ENCODE measurements around the gene HIVEP1. TPM values are rescaled to one million over a fixed set of nuclear protein-coding genes. Genes with fewer than 3 reads are reported as not detected.

The HIVEP1 gene
- total RNA-seq, 1 donor from 2014 or later, result 21.5 TPM

- H3K4me1 Mint-ChIP-seq, result peaks cover 17% of the 10 kb centered on the region
- no peak overlapping the region for H3K27ac Mint-ChIP-seq (ENCODE audit: unreplicated experiment)
- no peak overlapping the region for H3K4me3 Mint-ChIP-seq
- TF ChIP-seq, protein P1, sequence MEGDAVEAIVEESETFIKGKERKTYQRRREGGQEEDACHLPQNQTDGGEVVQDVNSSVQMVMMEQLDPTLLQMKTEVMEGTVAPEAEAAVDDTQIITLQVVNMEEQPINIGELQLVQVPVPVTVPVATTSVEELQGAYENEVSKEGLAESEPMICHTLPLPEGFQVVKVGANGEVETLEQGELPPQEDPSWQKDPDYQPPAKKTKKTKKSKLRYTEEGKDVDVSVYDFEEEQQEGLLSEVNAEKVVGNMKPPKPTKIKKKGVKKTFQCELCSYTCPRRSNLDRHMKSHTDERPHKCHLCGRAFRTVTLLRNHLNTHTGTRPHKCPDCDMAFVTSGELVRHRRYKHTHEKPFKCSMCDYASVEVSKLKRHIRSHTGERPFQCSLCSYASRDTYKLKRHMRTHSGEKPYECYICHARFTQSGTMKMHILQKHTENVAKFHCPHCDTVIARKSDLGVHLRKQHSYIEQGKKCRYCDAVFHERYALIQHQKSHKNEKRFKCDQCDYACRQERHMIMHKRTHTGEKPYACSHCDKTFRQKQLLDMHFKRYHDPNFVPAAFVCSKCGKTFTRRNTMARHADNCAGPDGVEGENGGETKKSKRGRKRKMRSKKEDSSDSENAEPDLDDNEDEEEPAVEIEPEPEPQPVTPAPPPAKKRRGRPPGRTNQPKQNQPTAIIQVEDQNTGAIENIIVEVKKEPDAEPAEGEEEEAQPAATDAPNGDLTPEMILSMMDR (conservative IDR thresholded peaks at IDR 0.05), result no peak
- H3K27me3 Mint-ChIP-seq (ENCODE audit: low read depth), result no peaks in the 10 kb centered on the region
- peaks cover 5% of the 10 kb centered on the region for H3K9me3 Mint-ChIP-seq
- no peak for DNase-seq (ENCODE audit: low read depth, low spot score)
- H3K36me3 Mint-ChIP-seq (ENCODE audit: low read depth), result peaks cover 55% of the 10 kb centered on the region
Observed at GRCh38 chr6:12118607-12119006, 106.5 kb downstream of the HIVEP1 start.

DNA sequence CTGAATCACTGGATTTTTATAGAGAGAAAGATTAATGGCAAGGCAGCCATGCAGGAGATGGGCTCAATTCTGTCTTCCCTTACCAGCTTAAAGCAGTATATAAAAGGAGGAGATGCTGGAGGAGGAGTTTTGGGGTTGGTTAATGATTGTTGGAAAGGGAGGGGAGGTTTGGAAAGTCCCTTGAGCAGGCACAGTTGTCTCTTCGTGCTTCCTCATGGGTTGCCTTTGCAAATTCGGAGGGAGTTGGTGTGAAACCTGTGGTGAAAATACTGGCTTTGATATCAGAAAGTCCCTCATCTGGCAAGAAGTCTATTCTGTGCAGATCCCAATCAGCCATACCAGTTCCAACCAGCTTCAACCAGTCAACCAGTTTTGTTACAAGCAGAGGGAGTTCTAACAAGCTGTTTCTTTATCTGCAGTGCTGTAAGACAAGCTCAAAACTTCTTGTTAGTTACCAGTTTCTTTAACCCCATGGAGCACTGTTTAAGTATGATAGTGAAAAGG lies 107.0 kb downstream of the HIVEP1 start:
- peaks cover 56% of the 10 kb centered on the region for H3K36me3 Mint-ChIP-seq (ENCODE audit: low read depth)
- no peak for DNase-seq (ENCODE audit: low read depth, low spot score)
- no peak overlapping the region for H3K4me3 Mint-ChIP-seq
- H3K9me3 Mint-ChIP-seq, result peaks cover 5% of the 10 kb centered on the region
- peaks cover 13% of the 10 kb centered on the region for H3K4me1 Mint-ChIP-seq
- TF ChIP-seq, protein P1 (conservative IDR thresholded peaks at IDR 0.05), result no peak
- no peaks in the 10 kb centered on the region for H3K27me3 Mint-ChIP-seq (ENCODE audit: low read depth)
- H3K27ac Mint-ChIP-seq (ENCODE audit: unreplicated experiment), result no peak overlapping the region

GRCh38 chr6:12125396-12125795 lies 113.3 kb downstream of the HIVEP1 start:
- H3K4me1 Mint-ChIP-seq, result no peaks in the 10 kb centered on the region
- no peak for DNase-seq (ENCODE audit: low read depth, low spot score)
- H3K27me3 Mint-ChIP-seq (ENCODE audit: low read depth), result no peaks in the 10 kb centered on the region
- H3K9me3 Mint-ChIP-seq, result no peaks in the 10 kb centered on the region
- TF ChIP-seq, protein P1 (conservative IDR thresholded peaks at IDR 0.05), result no peak
- H3K4me3 Mint-ChIP-seq, result no peak overlapping the region
- peaks cover 44% of the 10 kb centered on the region for H3K36me3 Mint-ChIP-seq (ENCODE audit: low read depth)
- no peak overlapping the region for H3K27ac Mint-ChIP-seq (ENCODE audit: unreplicated experiment)

GRCh38 chr6:12126051-12126450 lies 113.9 kb downstream of the HIVEP1 start:
- Mint-ChIP-seq H3K27me3 (ENCODE audit: low read depth) (no peaks in the 10 kb centered on the region), H3K36me3 (ENCODE audit: low read depth) (peaks cover 40% of the 10 kb centered on the region), H3K27ac (ENCODE audit: unreplicated experiment) (no peak overlapping the region), H3K4me3 (no peak overlapping the region), H3K4me1 (no peaks in the 10 kb centered on the region), H3K9me3 (no peaks in the 10 kb centered on the region)
- no peak for DNase-seq (ENCODE audit: low read depth, low spot score)
- TF ChIP-seq, protein P1 (conservative IDR thresholded peaks at IDR 0.05), result no peak

DNA sequence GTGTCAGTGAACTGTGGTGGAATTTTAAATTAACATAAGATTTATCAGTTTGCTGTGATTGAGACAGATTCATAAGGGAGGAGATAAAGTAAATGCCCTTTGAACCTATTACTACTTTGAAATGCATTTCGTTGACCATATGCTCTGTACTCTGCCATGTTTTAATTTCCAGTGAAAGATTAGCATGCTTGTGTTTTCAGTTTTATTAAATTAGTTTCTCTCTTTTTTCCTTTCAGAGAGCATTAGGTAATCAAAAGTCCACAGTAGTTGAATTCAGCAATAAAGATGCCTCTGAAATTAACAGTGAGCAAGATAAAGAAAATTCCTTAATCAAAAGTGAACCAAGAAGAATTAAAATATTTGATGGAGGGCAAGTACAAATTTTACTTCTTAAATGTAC lies 117.4 kb downstream of the HIVEP1 start:
- peaks cover 19% of the 10 kb centered on the region for H3K36me3 Mint-ChIP-seq (ENCODE audit: low read depth)
- DNase-seq (ENCODE audit: low read depth, low spot score), result no peak
- H3K4me3 Mint-ChIP-seq, result no peak overlapping the region
- TF ChIP-seq, protein P1 (conservative IDR thresholded peaks at IDR 0.05), result no peak
- no peaks in the 10 kb centered on the region for H3K4me1 Mint-ChIP-seq
- H3K27ac Mint-ChIP-seq (ENCODE audit: unreplicated experiment), result no peak overlapping the region
- H3K27me3 Mint-ChIP-seq (ENCODE audit: low read depth), result no peaks in the 10 kb centered on the region
- no peaks in the 10 kb centered on the region for H3K9me3 Mint-ChIP-seq

All from neural crest cell (in vitro differentiated cells).